Measurements from ENCODE around the gene ZSWIM4. TPM values are rescaled to one million over a fixed set of nuclear protein-coding genes. Genes with fewer than 3 reads are reported as not detected.
A peak's percentile ranks its signal among the peaks of the same experiment; 100 is the strongest.

The ZSWIM4 gene
- total and polyA plus RNA-seq, 10 donors = 1.5 to 14.8 (median 7.7) TPM

GRCh38 chr19:13814550-13814949 is 19.3 kb downstream of the ZSWIM4 start:
- H3K9me3 ChIP-seq = no peaks in the 10 kb centered on the region
- 86 to 93% (median 90%) methylated on average over 4 to 21 of the region's 21 CpGs for WGBS, 5 donors
- intact Hi-C loops (cut with DNase I; ENCODE audit: low total_unique reads) = no loop called here
- no peak overlapping the region for H3K27ac ChIP-seq
- TF ChIP-seq CTCF (IDR thresholded peaks at IDR 0.05 in 8 of 11, conservative IDR thresholded peaks at IDR 0.05 in 3 of 11) = no peak
- TF ChIP-seq POLR2A (IDR thresholded peaks at IDR 0.05) = no peak
- peak in 2 of 3 donors; percentile 12 to 48 for TF ChIP-seq POLR2AphosphoS5 (IDR thresholded peaks at IDR 0.05)
- H3K36me3 ChIP-seq = peaks cover 0 to 99% (median 23%) of the 10 kb centered on the region in 6 donors
- H3K4me3 ChIP-seq = no peak overlapping the region
- H3K27me3 ChIP-seq (replicated peaks in 1 of 7) = no peaks in the 10 kb centered on the region
- DNase-seq = no peak
- H3K4me1 ChIP-seq = peaks cover 0 to 9% (median 0%) of the 10 kb centered on the region in 6 donors

- 71 to 84% (median 80%) methylated on average over 5 to 11 of the region's 11 CpGs for WGBS, 5 donors
- Histone ChIP-seq H3K36me3 (peaks cover 0 to 96% (median 20%) of the 10 kb centered on the region in 6 donors), H3K4me3 (peak overlapping the region in 2 of 8 donors; percentile 8 to 33), H3K4me1 (peaks cover 0 to 9% (median 0%) of the 10 kb centered on the region in 6 donors), H3K9me3 (no peaks in the 10 kb centered on the region), H3K27me3 (replicated peaks in 1 of 7) (no peaks in the 10 kb centered on the region), H3K27ac (peak overlapping the region in 1 of 8 donors; percentile 1)
- DNase-seq = peak; percentile 73
- intact Hi-C loops (cut with DNase I; ENCODE audit: low total_unique reads) = no loop called here
- TF ChIP-seq POLR2AphosphoS5 (IDR thresholded peaks at IDR 0.05) (peak in 1 of 3 donors; percentile 10), POLR2A (IDR thresholded peaks at IDR 0.05) (no peak), CTCF (IDR thresholded peaks at IDR 0.05 in 8 of 11, conservative IDR thresholded peaks at IDR 0.05 in 3 of 11) (no peak)
These were observed 21.9 kb downstream of the ZSWIM4 start for GRCh38 chr19:13817018-13817614.

GRCh38 chr19:13817615-13818371 is 22.6 kb downstream of the ZSWIM4 start:
- H3K36me3 ChIP-seq = peaks cover 0 to 95% (median 19%) of the 10 kb centered on the region in 6 donors
- no peaks in the 10 kb centered on the region for H3K27me3 ChIP-seq (replicated peaks in 1 of 7)
- 67 to 88% (median 71%) methylated on average over 26 to 35 of the region's 35 CpGs for whole genome bisulfite sequencing, 5 donors
- DNase-seq = peak; percentile 72
- intact Hi-C loops (cut with DNase I; ENCODE audit: low total_unique reads) = no loop called here
- peak overlapping the region in 2 of 8 donors; percentile 8 to 33 for H3K4me3 ChIP-seq
- TF ChIP-seq POLR2AphosphoS5 (IDR thresholded peaks at IDR 0.05) (peak in 1 of 3 donors; percentile 38), POLR2A (IDR thresholded peaks at IDR 0.05) (no peak)
- H3K4me1 ChIP-seq = peaks cover 0 to 9% (median 0%) of the 10 kb centered on the region in 6 donors
- no peaks in the 10 kb centered on the region for H3K9me3 ChIP-seq
- peak overlapping the region in 1 of 8 donors; percentile 1 for H3K27ac ChIP-seq

GRCh38 chr19:13819238-13819637 is 24.0 kb downstream of the ZSWIM4 start:
- no peaks in the 10 kb centered on the region for H3K27me3 ChIP-seq (replicated peaks in 1 of 7)
- TF ChIP-seq POLR2AphosphoS5 (IDR thresholded peaks at IDR 0.05) (no peak), CTCF (IDR thresholded peaks at IDR 0.05 in 8 of 11, conservative IDR thresholded peaks at IDR 0.05 in 3 of 11) (no peak), POLR2A (IDR thresholded peaks at IDR 0.05) (no peak)
- WGBS, 5 donors = 98 to 99% (median 98%) methylated on average over 11 of the region's 11 CpGs
- H3K27ac ChIP-seq = no peak overlapping the region
- peaks cover 0 to 95% (median 13%) of the 10 kb centered on the region in 6 donors for H3K36me3 ChIP-seq
- no peak for DNase-seq
- no peak overlapping the region for H3K4me3 ChIP-seq
- no peaks in the 10 kb centered on the region for H3K9me3 ChIP-seq
- intact Hi-C loops (cut with DNase I; ENCODE audit: low total_unique reads) = no loop called here
- H3K4me1 ChIP-seq = peaks cover 0 to 4% (median 0%) of the 10 kb centered on the region in 6 donors

All from spleen (tissue), 11 donors.